Vagina (tissue), 2 donors: Measurements from ENCODE around the gene BROX.

Source experiments
- POLR2A ChIP-seq, 2 donors: fragments of 450-650 bp; IDR thresholded peaks; one replicate each; pipeline ENCODE4 v1.6.1; 2017; ENCODE audit warnings: antibody characterized with exemption in 2 of 2, mild to moderate bottlenecking in 2 of 2, moderate library complexity in 2 of 2
- POLR2AphosphoS5 ChIP-seq, 2 donors: sonication (generic); formaldehyde crosslinking; IDR thresholded peaks; one replicate each; pipeline ENCODE4 v1.9.0; 2017; ENCODE audit warnings: antibody characterized with exemption in 2 of 2, mild to moderate bottlenecking in 2 of 2, low read depth in 1 of 2; ENCODE audit not compliant: insufficient read depth in 1 of 2

- TF ChIP-seq POLR2AphosphoS5 (IDR thresholded peaks at IDR 0.05; ENCODE audit: insufficient read depth in 1 of 2, low read depth in 1 of 2) (no peak), POLR2A (IDR thresholded peaks at IDR 0.05) (no peak)
Measured at GRCh38 chr1:222739465-222739864, 27.1 kb downstream of the BROX start.
